HuH-7.5 (cell line): ENCODE data around the gene ARMH3.
"Not testable (repeated sequence)": the region's sequence is repeated elsewhere in the genome, so short reads cannot be mapped to it uniquely, and the experiment has no call there.

ENCODE experiments used
- DNase-seq: peaks from one replicate; pipeline ENCODE4 v3.0.0; 2011; ENCODE audit warnings: low spot score

The ARMH3 gene

DNA sequence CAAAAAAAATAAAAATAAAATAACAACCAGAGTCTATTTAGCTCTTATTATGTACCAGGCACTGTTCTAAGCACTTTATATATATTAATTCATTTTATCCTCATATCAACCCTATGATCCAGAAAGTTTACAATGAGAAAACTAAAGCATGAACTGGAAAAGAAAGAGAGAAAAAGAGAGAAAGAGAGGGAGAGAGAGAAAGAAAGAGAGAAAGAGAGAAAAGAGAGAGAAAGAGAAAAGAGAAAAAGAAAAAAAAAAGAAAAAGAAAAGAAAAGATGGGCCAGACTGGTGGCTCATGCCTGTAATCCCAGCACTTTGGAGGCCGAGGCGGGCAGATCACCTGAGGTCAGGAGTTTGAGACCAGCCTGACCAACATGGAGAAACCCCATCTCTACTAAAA lies 9.9 kb downstream of the ARMH3 start:
- no peak for DNase-seq

DNA sequence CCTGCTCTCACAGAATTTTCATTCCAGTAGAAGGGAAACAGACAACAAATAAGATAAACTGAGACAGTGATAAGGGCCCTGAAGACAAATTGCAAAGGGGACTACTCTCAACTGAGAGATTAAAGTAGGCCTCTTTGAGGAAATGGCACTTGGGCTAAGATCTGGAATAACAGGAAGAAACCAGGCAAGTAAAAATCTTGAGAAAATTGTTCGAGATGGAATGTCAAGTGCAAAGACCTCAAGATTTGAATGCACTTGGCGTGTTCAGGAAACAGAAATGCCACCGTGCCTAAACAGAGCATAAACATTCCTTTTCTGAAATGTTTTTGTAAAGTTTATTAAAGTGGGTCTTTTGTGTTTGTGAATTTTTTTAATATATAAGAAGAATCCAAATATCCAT lies 10.7 kb downstream of the ARMH3 start:
- DNase-seq: no peak

DNA sequence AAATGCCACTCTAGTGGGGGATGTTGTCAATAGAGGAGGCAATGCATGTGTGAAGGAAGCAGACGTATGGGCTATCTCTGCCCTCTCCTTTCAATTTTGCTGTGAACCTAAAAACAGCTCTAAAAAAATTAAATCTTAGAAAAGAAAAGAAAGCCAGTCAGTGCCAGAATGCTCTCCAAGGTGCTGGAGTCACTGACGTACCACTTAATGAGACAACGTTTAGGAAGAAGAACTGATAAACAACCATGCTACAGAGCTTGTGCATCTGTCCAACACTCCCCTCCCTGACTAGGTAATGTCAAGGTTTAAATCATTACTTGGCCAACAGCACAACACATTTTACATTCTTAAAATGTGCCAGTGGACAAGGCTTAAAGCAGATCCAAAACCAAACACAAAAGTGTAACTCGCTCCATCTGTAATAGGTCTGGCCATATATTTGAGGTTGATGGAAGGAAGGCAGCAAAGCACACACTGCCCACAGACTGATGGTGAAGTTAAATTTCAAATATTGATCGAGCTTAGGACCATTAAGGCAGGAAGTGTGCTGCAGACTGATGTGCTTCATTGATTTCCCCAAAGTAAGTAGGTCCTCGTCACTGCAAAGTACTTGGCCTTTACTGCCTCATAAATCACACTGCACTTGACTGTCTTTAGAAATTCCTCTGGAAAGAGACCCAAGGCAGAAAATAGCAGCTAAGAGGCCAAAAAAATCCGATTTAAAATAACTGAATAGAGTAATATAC lies 15.5 kb downstream of the ARMH3 start:
- DNase-seq: no peak

DNA sequence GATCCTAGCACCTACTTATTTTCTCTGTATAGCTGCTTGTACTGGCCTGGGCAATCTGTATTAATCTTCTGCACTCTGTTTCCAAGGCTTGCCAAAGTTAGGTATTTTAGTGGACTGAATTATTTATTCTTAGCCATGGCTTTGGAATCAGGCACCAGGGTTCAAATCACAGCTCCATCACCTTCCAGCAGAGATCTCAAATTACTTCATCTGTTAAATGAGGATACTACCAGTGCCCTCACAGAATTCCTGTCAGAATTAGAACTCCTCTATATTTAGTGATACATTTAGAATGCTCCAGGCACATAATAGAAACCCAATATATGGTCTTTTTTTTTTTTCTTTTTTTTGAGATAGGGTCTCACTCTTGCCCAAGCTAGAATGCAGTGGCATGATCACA lies 17.6 kb downstream of the ARMH3 start:
- DNase-seq: no peak

DNA sequence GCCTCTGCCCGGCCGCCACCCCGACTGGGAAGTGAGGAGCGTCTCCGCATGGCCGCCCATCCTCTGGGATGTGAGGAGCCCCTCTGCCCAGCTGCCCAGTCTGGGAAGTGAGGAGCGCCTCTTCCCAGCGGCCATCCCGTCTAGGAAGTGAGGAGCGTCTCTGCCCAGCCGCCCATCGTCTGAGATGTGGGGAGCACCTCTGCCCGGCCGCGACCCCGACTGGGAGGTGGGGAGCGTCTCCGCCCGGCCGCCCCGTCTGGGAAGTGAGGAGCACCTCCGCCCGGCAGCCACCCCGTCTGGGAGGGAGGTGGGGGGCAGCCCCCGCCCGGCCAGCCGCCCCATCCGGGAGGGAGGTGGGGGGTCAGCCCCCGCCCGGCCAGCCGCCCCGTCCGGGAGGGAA lies 20.2 kb downstream of the ARMH3 start:
- DNase-seq: not testable (repeated sequence)

DNA sequence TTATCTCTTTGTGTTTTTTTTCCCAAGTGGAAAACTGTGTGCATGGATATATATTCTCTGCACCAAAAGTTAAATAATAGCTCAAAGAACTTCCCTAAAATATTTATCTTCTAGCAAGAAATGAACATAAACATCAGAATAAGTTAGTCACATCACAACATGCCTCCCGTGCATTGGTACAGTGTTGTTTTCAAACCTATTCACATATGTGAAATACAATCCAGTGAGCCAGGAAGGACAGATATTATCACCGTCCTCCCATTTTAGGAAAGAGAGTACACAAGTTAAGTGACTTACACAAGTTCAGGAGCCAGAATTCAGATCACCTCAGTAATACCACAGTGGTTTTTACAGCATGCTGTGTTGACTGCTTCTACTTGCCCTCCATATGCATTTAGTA lies 22.2 kb downstream of the ARMH3 start:
- no peak for DNase-seq

DNA sequence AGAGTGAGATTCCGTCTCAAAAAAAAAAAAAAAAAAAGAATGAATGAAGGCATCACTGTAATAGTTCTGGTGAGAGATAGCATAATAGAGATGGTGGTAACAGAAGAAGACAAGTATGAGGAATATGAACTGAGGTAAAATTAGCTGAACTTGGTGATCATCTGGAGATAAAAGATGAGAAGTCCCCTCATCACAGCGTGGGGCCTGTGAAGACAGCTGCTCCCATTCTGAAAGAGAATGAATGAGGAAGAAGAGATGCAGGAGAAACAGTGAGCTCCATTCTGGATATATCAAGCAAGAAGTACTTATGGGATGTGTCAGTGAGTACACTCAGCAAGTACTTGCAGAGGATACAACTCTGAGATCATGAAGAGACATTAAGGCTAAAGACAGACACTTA lies 28.7 kb downstream of the ARMH3 start:
- DNase-seq: no peak

DNA sequence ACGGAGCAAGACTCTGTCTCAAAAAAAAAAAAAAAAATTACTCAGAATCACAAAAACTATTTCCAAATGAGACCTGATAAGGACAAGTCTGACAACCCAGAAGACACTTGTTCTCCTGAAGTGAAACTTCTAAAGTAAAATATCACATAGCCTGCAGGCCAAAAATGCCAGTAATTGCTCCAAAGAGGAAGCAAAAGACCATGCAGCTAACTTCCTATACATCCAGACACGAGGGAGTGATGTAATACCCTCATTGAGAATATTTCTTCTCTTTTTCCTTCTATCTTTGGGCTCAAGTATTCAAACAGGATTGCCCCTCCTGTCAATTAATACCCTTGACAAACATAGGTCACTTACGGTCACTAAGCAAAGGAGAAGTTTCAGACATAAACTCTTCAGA lies 31.2 kb downstream of the ARMH3 start:
- DNase-seq: no peak

DNA sequence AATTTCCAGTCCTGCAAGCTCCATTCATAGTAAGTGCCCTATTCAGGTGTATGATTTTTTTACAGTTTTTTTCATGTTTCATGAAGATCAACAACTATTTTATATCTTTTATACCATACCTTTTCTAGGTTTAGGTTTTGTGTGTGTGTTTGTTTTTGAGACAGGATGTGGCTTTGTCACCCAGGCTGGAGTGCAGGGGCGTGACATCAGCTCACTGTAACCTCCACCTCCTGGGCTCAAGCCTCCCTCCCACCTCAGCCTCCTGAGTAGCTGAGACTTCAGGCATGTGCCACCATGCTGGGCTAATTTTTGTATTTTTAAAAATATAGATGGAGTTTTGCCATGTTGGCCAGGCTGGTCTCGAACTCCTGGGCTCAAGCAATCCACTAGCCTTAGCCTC lies 35.0 kb downstream of the ARMH3 start:
- no peak for DNase-seq

DNA sequence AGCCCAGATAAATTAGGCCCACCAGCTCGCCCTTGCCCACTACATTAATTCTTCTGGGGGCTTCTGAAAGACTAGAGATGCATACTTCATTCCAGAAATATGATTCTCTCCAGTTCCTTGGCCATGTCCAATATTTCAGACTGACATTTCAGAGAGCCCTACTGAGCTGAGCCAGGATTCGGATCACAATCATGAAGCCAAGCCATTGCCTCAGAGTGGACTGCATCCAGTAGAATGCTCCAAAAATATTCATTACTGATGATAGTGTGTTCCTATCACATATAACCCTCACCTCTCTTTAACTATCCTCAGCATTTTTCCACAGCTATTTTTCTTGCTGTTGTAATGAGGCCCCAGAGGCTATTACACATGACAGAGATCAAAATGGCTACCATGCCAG lies 38.7 kb downstream of the ARMH3 start:
- DNase-seq: no peak

DNA sequence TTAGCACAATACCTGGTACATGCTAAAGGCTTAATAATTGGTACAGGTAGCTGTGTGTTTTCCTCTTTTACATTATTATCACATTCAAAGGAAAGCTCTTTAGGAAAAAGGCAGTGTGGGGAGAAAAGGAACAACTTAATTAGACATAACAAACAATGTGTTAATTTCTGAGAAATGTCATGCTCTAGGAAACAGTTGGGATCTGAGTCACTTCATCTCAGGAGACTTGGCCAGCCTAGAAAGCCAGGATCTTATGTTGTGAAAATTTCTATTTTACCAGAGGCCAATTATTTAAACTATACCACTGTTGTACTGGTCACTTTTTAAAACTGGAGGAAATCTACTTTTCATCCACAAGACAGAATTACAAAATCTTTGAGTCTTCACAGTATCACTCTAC lies 39.6 kb downstream of the ARMH3 start:
- no peak for DNase-seq

DNA sequence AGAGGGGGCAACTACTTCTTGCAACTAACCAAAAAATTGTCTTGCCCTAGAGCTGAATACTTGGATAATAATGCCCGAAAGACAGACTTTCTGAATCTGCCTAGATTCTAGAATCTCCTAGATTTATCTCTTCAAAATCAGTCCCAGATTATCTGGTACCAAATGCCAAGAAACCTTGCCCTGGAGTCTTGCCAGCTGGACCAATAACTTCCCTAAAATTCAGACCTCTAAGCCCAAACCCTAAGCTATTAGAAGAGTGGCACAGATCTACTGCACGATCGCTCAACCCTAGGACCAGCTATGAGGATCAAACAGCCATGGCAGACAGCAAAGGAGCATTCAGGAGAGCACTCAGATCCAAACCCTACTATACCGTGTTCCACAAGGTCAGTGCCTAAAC lies 45.0 kb downstream of the ARMH3 start:
- no peak for DNase-seq

DNA sequence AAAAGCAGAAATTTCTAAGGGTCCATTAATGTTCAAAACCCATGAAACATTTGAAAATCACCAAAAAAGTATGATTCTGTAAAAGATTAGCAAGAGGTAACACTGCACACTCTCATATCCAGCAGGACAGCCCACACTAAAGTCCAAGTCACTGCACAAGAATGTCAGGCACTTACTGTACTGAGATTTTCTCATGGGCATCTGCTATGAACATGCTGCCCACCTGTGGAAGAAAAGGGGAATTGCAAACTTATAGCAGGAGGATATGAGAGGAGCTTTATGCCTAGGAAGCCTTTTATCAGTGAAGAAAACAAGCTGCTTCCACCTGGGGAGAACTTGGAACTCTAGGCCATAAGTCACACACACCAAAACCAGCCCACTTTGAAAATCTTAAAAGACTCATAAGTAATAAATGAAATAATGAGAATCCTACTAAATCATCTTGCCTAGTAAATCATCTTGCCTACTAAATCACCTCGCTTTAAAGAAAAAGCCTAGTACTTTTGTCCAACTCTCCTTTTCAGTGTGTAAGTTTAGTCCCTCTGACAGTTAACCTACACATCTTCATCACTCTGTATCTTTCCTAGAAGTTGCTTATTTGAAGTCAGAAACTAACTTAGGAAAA lies 46.1 kb downstream of the ARMH3 start:
- DNase-seq: peak; percentile 69

DNA sequence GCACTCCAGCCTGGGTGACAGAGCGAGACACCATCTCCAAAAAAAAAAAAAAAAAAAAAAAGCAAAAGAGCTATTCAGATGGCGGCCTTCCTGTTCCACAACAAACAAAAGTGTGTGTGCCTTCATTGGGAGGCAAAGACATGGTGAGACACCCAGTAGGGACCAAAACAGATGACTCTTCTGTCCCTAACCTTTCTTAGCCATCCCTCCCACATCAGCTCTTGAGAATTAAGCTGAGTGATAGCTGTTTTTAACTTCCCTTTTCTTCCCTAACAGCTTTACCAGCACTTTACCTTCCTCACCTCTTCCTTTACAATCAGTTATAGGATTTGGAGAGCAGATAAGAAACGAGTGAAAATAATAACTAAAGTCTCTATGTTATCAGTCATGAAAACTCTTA lies 48.2 kb downstream of the ARMH3 start:
- DNase-seq: no peak

DNA sequence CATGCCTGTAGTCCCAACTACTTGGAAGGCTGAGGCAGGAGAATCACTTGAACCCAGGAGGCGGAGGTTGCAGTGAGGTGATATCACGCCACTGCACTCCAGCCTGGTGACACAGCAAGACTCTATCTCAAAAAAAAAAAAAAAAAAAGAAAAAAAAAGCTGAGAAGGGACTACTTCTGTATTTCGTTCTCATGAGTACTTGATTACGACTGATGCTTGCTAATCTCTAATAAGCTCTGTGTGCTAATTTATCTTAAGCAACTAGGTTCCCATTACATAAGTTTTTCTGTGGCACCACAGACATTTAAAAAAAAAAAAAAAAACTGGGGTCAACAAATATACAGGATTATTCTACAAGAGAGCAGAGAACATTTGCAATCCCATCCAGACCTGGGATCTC lies 48.9 kb downstream of the ARMH3 start:
- not testable (repeated sequence) for DNase-seq

DNA sequence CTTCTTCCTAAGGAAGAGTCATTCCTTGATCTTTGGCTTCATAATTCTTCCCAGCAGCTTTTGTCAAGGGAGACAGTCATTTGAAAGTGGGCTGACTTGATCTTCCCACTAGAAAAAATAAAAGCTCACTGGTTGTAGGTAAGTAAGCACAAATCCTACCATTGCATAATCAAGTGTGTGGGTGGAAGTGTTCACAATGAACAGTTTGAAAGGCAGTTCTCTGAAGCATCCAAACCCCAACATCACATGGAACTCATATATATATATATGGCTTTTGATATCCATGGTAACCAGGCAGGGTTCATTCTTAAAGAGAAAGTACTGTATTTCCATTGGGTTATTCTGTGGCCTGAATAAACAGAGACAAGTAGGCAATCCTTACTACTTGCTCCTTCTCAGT lies 51.6 kb downstream of the ARMH3 start:
- DNase-seq: no peak

DNA sequence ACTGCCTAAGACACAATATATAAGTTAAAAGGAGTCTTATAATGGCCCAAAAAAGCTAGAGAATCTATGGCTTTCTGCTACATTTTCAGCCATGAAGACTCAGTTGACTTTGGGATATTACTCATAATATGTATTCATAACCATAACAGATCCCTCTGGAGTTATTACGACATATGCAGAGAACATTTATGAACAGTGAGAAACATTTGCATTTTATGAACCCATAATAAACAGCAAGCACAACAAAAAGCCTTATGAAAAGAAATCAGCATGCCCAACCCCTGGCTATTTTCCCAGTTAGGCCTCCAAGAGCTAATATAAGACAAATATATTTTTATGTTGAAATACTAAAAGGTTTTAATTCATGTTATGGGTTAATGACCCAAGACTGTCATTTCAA lies 52.4 kb downstream of the ARMH3 start:
- no peak for DNase-seq

DNA sequence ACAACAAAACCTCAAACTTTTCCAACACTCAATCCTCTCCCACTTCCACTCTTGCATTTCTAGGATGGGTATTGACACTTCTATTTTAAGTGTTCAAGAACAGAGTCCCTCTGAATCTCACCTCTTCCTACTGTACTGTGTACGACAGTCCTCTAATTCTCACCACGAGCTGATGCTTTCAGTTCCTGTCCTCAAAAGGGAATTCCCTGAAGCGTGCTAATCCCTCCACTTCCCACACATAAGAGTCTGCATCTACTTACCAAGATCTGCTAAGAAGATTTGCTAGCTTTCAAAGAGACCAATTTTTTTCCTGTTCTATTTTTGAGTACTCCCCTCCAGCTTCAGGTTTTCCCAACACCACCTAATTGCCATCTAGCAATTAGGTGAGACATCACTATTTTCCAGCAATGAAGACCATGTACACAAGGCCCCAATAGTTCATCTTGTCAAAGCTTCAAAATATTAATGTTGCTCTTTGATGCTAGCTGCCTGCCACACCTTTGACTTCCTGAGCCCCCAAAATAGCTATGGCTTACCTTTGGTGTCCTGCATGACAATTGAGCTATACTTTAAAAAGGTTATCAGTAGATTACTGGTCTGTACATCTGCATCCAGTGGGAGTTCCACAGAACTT lies 54.4 kb downstream of the ARMH3 start:
- no peak for DNase-seq

DNA sequence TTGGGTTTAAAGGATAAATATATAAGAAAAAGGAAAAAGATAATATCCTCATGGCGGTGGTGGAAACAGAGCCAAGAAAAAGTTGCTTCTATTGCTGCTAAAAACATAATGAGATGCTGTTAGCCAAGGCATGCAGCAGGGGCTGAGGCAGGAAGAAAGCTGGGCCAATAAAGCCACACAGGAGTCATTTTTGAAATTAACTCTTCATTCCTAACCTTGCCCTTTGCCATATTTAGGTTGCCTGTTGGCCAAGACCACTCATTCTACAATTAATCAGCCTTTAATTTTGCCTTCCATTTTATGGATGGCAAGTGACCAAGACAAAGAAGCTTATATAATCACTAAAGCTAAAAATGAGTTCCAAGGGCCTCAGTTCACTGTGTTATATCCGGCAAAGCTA lies 58.2 kb downstream of the ARMH3 start:
- DNase-seq: no peak

DNA sequence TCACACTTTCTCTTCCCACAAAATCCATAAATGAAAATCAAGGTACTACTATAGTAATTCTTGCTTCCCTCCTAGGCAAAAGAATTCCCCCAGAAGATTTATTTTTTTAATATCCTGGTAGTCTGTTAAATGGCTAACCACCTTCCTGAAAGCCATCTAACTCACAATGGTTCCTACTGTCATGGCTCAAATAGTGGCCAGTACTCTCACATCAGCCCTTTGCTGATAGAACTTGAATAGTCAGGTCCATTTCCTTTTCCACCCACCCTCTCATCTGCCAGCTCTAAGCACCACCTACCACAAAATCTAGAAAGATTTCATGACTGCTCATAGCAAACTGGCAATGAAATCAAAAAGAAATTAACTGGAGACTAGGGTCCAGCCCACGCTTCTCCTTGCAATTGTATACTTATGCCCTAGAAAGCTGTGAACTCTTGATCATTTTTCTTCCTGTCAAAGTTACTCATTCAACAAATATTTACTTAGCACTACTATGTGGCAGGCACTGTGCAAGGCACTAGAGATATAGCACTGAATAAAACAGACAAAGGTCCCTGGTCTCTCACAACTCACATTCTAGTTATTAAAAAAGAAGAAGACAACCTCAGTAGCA lies 60.4 kb downstream of the ARMH3 start:
- no peak for DNase-seq

DNA sequence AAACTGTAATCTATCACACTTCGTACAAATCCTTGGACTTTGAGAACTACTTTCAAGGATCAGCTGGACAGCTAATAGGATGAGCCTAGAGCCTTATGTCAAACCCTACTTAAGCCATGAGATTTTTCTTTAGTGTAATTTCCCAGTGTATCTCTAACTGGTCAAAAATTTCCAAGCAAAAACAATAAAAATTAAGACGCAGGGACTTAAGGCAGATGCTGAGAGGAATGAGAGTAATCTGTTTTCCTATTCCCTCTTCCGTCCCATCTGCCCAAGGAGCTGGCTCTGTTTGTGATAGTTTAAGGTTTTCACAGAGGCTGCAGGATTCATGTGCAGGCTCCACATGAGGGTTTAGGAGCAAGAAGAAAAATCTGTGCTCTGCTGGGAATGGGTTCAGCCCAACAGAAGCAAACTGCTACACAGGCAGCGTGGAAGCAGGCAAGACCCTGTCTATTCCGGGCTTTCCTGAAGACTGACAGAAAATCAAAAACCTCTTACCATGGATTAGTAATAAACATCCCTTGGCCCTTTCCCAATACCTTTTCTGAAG lies 62.2 kb downstream of the ARMH3 start:
- DNase-seq: no peak

DNA sequence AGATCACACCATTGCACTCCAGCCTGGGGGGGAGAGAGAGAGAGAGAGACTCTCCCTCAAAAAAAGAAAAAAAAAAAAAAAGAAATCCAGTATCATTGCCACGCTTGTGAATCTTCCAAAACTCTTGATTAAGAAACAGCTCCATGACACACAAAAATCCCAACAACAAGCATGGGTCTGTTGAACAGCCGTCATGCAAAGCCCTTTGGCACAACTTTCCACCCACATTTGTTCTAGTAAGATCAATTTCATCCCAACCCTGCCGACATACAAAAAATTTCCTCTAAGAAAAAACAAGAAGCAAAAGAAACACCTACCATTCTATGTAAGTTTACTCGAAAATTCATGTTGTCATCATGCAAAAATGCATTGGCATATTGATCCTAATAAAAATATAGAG lies 62.8 kb downstream of the ARMH3 start:
- DNase-seq: no peak

DNA sequence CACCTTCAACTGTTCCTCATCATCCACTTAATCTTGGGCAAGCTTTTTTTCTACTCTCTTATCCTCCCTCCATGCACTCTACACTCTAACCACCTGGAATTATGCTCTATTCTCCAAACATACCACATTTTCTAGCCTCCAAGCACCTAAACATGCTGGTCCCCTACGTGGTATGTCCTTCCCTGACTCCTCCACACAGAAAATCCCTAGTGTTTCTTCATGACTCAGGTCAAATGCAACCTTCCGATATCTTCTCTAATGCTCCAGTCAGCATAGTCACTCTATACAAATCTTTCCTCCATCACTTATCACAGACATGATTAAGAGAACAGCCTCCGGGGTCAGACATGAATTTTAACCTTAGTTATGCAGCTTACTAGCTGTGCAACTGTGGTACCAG lies 68.8 kb downstream of the ARMH3 start:
- no peak for DNase-seq
